NCI-H128 (cell line): ENCODE measurements around the gene STIM2.

ENCODE experiments used
- DNase-seq: peaks from one replicate; lab custom pipeline; 2025; ENCODE audit not compliant: unreplicated experiment; lab: John Stamatoyannopoulos, UW

STIM2 gene

GRCh38 chr4:26999689-27000088, 139.0 kb downstream of the STIM2 start:
- DNase-seq = no peak

- no peak for DNase-seq
Measured at GRCh38 chr4:27000122-27000521, 139.5 kb downstream of the STIM2 start.

GRCh38 chr4:27000820-27001219, 140.2 kb downstream of the STIM2 start:
- no peak for DNase-seq

- DNase-seq = no peak
Measured at GRCh38 chr4:27001398-27002164, 140.9 kb downstream of the STIM2 start.

GRCh38 chr4:27003642-27004113, 143.0 kb downstream of the STIM2 start:
- DNase-seq = no peak

- DNase-seq = no peak
Measured at GRCh38 chr4:27005501-27005900, 144.9 kb downstream of the STIM2 start.

- DNase-seq = no peak
Measured at GRCh38 chr4:27005905-27006590, 145.4 kb downstream of the STIM2 start.

- no peak for DNase-seq
Measured at GRCh38 chr4:27006646-27007045, 146.0 kb downstream of the STIM2 start.

GRCh38 chr4:27007507-27007906, 146.9 kb downstream of the STIM2 start:
- no peak for DNase-seq

GRCh38 chr4:27008679-27009078, 148.0 kb downstream of the STIM2 start:
- no peak for DNase-seq

GRCh38 chr4:27009539-27009938, 148.9 kb downstream of the STIM2 start:
- DNase-seq = no peak

- no peak for DNase-seq
Measured at GRCh38 chr4:27010334-27010940, 149.8 kb downstream of the STIM2 start.

- no peak for DNase-seq
Measured at GRCh38 chr4:27011401-27011800, 150.8 kb downstream of the STIM2 start.

- no peak for DNase-seq
Measured at GRCh38 chr4:27013012-27013411, 152.4 kb downstream of the STIM2 start.

- no peak for DNase-seq
Measured at GRCh38 chr4:27016551-27016950, 155.9 kb downstream of the STIM2 start.

GRCh38 chr4:27017623-27018022, 157.0 kb downstream of the STIM2 start:
- no peak for DNase-seq

GRCh38 chr4:27018076-27018475, 157.4 kb downstream of the STIM2 start:
- no peak for DNase-seq

GRCh38 chr4:27018910-27019309, 158.3 kb downstream of the STIM2 start:
- DNase-seq = no peak

- no peak for DNase-seq
Measured at GRCh38 chr4:27019766-27020165, 159.1 kb downstream of the STIM2 start.

GRCh38 chr4:27020203-27020602, 159.6 kb downstream of the STIM2 start:
- DNase-seq = no peak

GRCh38 chr4:27020603-27021002, 160.0 kb downstream of the STIM2 start:
- DNase-seq = no peak

GRCh38 chr4:27022963-27023362, 162.3 kb downstream of the STIM2 start:
- no peak for DNase-seq
